Suprapubic skin (tissue), 3 donors: ENCODE measurements around the gene CSRNP3.

Experiments
- EP300 ChIP-seq: sonication (generic); formaldehyde crosslinking; IDR thresholded peaks from one replicate; pipeline ENCODE4 v1.6.1; 2017; ENCODE audit warnings: antibody characterized with exemption
- POLR2A ChIP-seq, 2 donors: fragments of 450-650 bp; IDR thresholded peaks; one replicate each; pipeline ENCODE4 v1.6.1; 2017; ENCODE audit warnings: antibody characterized with exemption in 2 of 2, mild to moderate bottlenecking in 2 of 2, moderate library complexity in 2 of 2
- TF ChIP-seq, protein P1 (sequence below), 2 donors: fragments of 200-600 bp in 1 of 2; fragments of 450-650 bp in 1 of 2; sonication (generic) in 1 of 2; IDR thresholded peaks; one replicate each; pipeline ENCODE4 v1.5.1; 2016 to 2019; ENCODE audit warnings: antibody characterized with exemption in 2 of 2, mild to moderate bottlenecking in 1 of 2, moderate library complexity in 1 of 2

DNA sequence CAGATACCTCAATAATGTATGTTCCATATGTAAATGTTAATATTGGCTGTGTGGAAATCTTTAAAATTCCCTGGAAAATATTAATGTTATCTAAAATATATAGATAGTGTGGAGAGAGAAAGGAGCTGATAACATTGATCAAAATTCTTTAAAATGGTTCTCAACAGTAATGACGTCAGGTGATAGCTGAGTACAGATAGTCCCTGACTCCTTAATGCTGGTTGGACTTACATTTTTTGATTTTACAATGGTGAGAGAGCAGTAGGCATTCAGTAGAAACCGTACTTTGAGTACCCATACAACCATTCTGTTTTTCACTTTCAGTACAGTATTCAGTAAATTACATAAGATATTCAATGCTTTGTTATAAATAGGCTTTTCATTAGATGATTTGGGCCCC lies 177.9 kb downstream of the CSRNP3 start:
- TF ChIP-seq, protein P1, sequence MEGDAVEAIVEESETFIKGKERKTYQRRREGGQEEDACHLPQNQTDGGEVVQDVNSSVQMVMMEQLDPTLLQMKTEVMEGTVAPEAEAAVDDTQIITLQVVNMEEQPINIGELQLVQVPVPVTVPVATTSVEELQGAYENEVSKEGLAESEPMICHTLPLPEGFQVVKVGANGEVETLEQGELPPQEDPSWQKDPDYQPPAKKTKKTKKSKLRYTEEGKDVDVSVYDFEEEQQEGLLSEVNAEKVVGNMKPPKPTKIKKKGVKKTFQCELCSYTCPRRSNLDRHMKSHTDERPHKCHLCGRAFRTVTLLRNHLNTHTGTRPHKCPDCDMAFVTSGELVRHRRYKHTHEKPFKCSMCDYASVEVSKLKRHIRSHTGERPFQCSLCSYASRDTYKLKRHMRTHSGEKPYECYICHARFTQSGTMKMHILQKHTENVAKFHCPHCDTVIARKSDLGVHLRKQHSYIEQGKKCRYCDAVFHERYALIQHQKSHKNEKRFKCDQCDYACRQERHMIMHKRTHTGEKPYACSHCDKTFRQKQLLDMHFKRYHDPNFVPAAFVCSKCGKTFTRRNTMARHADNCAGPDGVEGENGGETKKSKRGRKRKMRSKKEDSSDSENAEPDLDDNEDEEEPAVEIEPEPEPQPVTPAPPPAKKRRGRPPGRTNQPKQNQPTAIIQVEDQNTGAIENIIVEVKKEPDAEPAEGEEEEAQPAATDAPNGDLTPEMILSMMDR (IDR thresholded peaks at IDR 0.05): no peak
- TF ChIP-seq EP300 (no peak), POLR2A (IDR thresholded peaks at IDR 0.05) (no peak)
